GM21717 (cell line): ENCODE results near the gene ANKRD52.

ENCODE experiments used
- ATAC-seq: cut with Tn5 transposase; IDR thresholded peaks from one replicate; pipeline ENCODE4 v1.9.1; 2021; ENCODE audit warnings: mild to moderate bottlenecking, moderate library complexity; ENCODE audit not compliant: unreplicated experiment

ANKRD52 gene

DNA sequence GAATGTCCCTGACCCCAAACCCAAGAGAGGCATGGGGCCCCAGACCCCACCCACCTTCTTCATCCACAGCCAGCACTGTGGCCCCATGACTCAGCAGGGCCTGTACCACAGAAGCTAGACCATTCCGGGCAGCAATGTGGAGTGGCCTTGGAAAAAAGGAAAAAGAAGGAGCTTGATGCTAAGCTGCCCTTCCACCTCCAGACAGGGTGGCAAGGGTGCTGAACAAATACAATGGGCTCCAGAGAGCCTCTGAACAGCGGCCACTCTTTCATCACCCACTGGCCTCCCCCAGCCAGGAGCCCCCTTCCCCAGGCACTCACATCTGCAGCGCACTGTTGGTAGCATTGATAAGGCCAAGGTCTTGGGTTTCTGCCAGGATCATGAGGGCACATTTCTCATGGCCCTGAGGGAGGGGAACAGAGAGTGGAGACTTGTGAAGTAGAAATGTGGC is 14.4 kb downstream of the ANKRD52 start:
- no peak for ATAC-seq

DNA sequence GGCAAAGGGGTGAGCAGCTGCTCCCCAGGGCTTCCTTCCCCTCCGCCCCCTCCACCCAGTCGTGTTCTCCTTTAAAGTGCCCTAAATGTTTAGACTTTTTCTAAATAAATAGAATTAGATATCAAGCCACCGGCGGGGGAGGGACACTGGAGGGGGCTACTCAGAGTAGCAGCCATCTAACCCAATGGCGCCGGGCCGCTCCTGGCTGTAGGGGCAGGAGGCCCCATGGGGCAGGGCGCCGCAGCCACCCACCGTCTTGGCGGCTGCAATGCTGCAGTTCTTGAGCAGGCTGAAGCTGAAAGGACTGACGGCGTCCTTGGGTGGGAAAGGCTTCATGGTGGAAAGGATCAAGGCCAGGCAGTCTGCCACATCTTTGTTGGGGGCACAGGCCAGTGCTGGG is 15.2 kb downstream of the ANKRD52 start:
- ATAC-seq: no peak

DNA sequence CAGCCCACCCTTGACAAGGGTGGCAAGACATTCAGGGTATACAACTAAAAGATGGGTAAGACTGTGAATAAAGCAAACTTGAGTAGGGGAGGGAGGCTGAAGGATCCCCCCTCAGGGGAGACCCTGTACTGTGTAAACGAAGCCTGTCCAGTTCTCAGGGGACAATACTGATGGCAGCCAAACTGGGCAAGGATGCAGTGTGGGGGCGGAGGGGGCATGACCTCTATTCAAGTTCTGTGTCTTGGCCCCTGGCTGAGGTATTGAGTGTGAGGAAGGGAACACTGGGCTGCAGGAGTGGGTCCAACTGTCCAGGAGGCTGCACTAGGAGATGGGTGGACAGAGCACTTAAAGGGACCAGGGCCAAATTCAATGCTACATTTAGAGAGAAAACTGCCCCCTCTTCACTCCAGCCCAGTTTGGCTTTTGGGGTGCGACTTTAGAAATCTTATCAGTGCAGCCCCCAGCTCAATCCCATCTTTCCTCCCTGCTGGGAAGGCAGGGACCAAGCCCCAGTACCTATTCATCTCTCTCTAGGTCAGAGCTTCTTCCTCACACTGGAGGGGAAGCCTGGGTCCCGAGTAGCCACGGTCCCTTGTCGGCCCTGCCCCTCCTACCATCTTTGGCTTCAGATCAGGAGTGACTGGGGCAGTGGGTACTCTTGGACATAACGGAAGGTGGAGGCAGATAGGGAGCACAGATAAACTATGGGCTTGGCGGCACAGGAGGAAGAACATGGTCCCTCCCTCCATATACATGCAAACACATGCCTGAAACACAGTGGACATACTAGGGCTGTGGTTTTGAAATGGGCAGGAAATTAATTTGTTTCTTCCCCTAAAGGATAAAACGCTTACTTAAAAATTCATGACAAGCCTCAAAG is 16.5 kb downstream of the ANKRD52 start:
- no peak for ATAC-seq

DNA sequence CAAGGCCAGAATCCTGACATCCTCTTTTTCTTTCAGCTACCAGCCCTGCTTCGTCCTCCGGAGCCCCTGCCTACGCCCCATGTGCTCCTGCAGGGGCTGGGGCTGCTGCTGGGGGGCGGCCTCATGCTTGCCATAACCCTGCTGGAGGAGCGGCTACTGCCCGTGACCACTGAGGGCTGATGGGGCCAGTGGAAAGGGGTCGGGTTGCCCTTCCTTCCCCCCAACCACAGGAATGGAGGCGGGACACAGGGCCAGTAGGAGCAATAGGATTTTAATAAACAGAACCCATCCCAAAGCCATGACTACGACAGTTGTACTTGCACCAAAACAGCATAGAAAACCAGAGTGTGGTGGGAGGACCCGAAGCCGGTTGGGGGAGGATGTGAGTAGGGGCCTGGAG is 20.6 kb downstream of the ANKRD52 start:
- ATAC-seq: no peak

DNA sequence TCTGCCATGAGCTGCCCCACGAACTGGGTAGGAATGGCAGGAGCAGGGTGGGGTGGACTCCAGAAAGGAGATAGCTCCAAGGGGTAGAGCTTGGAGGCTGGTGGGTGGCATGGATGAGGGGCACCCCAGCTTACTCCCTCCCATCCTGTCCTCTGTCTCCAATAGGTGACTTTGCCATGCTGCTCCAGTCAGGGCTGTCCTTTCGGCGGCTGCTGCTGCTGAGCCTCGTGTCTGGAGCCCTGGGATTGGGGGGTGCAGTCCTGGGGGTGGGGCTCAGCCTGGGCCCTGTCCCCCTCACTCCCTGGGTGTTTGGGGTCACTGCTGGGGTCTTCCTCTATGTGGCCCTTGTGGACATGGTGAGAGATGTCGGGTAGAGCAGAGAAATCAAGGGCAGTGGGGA is 21.2 kb downstream of the ANKRD52 start:
- no peak for ATAC-seq

DNA sequence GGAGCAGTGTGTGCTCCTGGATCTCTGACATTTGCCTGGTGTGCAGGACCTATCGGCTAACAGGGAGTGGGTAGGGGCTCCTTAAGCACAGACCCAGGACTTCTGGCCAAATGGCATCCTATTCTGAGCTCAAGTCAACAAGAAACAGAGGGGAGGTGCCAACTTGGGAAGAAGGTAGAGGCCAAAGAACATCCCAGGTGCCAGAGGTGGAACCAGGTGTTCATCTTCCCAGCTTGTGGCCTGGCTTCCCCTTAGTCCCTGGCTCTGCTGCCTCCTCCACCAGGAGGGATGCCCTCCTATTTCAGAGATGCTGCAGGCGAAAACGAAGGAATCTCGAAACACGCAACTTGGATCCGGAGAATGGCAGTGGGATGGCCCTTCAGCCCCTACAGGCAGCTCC is 22.1 kb downstream of the ANKRD52 start:
- no peak for ATAC-seq

DNA sequence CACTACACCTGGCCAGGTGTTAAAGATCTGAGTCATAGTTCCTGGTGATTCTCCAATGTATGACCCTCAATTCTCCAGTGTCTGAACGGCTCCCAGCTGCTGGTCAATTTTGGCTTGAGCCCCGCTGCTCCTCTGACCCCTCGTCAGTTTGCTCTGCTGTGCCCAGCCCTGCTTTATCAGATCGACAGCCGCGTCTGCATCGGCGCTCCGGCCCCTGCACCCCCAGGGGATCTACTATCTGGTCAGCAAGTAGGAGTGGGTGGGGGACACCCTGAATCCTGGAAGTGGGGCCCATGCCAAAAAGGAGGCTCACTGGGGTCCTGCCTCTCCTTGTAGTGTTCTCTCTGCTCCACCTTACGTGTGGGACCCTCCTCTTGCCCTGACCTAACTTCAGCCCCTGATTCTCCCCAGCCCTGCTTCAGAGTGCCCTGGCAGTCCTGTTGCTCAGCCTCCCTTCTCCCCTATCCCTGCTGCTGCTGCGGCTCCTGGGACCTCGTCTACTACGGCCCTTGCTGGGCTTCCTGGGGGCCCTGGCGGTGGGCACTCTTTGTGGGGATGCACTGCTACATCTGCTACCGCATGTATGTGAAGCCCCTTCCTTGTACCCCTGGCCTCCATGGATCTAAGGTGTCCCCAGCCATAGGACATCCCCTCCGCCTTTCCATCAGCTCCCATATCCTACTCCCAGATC is 23.3 kb downstream of the ANKRD52 start:
- ATAC-seq: no peak

DNA sequence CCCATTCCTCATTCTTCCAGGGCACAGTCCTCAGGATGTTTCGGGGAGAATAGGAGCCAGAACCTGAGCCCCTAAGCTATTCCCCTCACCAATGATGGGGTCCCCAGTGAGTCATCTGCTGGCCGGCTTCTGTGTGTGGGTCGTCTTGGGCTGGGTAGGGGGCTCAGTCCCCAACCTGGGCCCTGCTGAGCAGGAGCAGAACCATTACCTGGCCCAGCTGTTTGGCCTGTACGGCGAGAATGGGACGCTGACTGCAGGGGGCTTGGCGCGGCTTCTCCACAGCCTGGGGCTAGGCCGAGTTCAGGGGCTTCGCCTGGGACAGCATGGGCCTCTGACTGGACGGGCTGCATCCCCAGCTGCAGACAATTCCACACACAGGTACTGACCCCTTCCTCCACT is 27.0 kb downstream of the ANKRD52 start:
- no peak for ATAC-seq

DNA sequence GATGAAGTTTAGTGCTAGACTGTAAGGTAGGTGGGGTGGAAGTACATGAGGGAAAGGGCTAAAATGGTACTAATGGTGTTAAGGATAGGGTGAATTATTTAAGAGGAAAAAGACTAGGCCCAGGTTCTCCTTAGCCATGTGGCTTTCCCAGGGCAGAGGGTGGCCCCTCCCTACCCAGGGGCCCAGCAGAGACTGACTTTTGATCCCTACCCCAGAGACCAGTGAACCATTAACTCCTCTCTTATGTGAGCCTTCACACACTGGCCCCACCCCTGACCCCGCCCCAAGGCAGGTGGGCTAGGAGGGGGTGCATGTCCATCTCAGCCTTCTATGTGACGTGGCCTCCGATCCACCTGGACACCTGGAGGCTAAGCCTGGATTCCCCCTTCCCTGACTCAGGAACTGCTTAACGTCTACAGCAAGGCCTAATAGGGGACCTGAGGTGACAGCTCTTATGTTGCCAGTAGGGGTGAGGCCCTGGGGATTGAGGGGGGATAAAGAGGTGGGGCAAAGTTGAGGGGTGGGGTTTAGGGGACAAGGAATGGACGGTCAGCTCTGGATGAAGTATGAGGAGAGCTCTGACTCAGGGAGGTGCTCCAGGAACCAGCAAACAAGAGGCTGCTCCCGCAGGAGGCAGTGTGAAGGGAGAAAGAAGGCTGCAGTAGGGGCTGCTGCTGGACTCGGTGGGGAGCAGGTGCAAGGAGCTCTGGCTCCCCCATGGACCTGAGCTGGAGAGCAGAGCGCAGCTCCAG is 27.6 kb downstream of the ANKRD52 start:
- no peak for ATAC-seq

DNA sequence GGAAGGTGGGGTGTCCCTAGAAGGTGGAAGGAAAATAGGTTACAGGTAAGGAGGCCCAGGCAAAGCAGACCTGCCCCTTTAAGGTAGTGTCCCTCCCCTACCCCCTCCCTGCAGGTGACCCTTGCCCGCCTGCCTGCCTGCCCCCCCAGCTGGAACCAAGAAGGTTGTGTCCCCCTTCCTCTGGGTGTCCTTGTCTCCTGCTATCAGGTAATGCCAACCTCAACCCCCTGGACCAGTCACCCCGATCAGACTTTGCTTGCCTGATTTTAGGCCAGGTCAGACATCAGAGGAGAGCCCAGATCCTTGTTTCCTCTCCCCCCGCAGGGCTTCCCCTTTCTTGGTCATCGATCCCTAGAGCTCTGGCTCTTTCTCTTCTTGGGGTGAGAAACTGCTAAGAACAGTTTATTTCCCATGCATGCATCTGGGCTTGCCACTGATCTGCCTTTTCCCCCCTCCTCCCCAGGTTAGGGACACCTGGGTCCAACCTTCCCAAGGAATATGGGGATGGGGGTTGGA is 28.2 kb downstream of the ANKRD52 start, which contains the start of gene SLC39A5:
SLC39A5 (plus strand) TSS at position 136 of the 516 bp plus-strand sequence. CDS start 1,224 bp downstream, outside the sequence.
- no peak for ATAC-seq

DNA sequence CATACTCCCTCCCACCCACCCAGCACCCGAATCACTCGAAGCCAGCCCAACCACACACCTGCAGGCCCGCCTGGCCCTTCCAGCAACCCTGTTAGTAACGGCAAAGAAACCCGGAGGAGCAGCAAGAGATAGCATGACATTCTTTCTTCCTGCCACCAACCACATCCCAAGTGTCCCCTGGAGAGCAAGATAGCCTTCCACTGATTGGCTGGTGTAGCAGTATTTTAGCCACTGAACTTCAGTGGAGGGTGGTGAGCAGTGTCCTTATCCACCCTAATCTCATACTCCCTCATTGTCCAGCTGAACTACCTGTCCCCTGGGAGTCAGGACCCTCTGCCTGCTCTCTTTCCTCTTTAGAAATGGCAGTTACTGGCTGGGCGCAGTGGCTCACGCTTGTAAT is 29.1 kb downstream of the ANKRD52 start:
- no peak for ATAC-seq

DNA sequence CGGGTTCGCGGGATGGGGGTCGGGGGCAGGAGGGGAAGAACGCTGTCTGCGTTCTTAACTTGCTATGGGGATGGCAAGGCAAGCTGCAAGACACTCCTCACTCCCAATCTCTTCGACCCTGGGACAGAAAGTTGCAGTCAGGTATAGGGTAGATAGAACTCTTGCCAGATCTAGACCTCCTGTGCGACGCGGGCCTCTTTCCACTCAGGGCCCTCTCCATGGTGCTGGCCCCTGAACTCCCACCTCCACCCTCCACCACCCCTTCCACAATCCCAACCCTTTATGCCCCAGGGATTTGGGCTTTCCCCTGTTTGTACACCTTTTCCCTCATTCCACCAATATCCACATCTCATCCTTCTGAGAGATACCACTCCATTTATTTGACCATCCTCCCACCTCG is 33.2 kb downstream of the ANKRD52 start:
- no peak for ATAC-seq

DNA sequence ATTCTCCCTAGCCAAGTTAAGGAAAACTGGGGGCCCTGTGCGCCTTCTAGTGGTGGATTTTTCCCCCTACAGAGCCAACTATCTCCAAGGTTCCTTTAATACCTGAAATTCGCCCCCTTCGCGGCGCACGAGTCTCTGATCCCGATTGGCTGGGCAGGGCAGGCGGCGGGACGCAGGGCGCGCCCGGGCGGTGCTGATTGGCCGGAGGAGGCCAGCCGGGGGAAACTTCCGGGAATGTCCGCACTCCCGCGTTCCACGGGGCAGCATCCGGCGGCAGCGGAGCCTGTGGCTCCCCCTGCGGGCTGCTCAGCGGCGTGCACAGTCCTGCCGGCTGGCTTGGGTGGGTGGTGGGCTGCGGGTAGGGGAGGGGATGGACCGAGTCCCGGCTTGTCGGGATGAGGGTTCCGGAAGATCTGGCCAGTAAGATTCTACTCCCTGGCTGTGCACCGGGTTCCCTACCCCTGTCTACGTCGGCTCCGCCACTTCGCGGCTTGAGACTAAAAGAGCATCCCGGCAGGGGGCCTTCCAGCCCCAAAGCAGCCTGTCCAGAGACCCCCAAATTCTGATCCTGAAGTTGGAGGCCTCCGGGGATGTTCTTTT is 34.0 kb downstream of the ANKRD52 start, which contains the start of gene NABP2:
NABP2 (plus strand) TSS at position 241 of the 600 bp plus-strand sequence. CDS start 515 bp downstream, outside the sequence.
- peak; percentile 68 for ATAC-seq

DNA sequence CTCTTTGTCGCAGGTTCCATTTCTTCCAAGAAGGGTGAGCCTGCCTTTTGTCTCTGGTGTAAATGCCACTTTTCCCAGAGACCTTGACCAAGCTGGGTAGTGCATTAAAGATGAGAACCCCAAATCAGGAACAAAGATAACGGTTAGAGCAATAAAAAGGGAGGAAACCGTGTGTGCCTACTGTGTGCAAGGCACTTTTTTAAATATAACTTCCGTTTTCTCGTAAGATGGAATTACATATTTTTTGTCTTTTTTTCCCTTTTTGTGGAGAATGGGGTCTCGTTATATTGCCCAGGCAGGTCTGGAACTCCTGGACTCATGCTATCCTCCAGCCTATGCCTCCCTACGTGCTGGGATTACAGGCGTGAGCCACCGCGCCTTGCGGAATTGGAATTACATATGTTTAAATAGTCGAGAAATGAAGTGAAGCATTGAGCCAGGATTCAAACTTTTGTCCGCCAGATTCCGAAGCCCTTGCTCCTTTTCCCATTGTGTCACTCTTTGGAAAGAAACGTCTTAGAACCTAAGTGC is 34.5 kb downstream of the ANKRD52 start:
- no peak for ATAC-seq

DNA sequence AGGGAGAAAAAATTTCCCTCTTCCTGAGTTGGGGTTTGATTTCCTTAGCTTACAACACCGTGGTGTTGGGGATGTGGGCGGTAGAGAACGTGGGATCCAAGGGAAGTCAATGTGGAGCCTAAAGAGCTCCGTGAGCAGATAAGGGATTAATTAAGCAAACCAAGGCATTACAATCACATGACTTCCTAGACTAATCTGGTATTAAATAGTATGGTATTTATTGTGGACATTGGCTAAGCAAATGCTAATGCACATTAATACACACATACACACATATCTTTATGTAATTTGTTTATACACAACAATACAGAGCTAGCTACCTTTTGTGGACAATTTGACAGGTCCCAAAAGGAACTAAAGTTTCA is 35.7 kb downstream of the ANKRD52 start:
- no peak for ATAC-seq

DNA sequence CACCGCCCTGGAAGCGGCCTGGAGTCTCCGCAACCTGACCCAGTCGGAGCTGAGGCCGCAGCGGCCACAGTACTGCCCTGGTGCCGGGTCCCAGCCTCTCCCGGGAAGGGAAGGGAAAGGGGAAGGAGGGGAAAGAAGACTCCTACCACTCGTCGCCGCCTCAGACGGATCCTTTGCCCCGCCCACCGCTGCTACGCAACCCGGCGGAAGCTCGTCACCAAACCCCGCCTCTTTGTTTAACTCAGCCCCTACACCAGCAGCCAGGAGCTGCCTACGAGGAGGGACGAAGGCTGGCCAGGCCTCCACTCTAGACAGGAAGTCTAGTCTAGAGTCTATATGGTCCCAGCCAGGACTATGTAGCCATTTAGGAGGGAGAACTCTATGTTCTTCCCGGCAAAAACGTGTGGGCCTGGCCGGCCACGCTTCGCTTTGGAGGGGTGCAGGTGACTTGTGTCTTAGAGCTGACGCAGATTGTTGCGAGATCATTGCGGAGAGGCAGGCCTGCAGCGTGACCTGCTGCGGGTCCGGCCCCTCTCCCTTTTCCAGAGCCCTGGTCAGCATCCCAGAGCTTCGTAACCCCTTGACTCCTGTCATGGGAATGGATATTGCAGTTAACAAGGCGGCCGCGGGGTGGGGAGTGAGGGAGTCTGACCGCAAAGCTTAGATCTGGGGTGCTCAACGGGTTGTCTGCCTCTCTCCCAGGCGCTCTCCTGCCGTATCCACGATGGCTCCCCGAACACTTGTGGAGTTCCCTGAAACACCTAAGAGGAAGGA is 36.2 kb downstream of the ANKRD52 start, which contains the start of gene RNF41:
RNF41 (minus strand) TSS at position 166 of the 774 bp plus-strand sequence. CDS start 7,875 bp downstream, outside the sequence.
- peak; percentile 78 for ATAC-seq

DNA sequence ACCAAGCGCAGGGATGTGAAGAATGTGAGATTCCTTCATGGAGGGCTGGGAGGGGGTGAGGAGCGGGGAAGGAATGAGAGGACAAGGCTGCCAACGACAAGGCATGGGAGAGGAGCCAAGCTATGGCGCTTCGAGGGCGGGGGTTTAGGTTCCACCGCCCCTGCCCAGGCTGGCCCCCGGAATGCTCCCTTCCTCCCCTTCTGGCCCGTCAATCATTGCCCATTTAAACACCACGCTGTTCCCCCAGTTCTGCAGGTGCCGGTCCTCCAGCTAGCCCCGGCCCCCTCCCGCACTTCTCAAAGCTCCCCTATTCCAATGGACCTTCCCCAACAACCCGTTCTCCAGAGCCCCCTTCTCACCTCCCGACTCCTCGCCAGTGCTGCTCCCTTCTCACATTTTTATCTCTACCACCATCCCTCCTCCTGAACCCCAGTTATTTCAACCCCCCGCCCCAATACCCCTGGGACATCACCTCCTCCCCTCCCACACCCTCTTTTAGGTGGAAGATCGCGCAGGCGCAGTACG is 36.9 kb downstream of the ANKRD52 start:
- ATAC-seq: peak; percentile 24

DNA sequence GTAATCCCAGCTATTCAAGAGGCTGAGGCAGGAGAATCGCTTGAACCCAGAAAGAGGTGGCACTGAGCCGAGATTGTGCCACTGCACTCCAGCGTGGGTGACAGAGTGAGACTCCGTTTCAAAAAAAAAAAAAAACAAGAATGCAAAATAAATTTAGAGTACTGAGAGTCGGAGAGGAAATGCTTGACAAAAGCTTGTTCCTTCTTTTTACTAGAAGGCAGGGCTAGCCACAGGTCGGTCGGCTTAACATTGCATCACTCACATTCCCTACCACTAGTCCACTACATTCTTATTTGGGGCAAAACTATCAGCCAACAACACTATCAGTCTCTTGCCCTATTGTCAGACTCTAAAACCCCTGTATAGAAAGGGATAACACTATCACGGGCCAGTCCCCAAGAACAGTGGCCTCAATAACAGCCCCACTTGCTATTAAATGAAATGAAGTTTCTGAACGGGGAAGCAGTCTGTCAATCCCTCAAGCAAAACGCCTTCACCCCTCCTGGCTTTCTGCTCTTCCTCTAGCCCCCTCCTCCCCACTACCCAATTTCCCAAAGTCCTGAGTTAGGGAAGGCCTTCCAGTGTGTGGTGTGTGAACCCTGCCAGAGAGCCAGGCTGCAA is 37.5 kb downstream of the ANKRD52 start:
- no peak for ATAC-seq

DNA sequence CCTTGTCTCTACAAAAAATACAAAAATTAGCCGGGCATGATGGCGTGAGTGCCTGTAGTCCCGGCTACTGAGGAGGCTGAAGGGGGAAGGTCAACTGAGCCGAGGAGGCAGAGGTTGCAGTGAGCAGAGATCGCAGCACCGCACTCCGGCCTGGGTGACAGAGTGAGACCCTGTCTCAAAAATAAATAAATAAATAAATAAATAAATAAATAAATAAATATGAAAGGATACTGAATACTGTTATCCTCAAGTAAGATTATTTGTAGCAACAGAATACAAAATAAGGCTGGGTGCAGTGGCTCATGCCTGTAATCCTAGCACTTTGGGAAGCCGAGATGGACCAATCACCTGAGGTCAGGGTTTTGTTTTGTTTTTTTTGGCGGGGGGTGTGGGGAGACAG is 38.3 kb downstream of the ANKRD52 start:
- no peak for ATAC-seq
